Gastroesophageal sphincter (tissue), 3 donors: Measurements from ENCODE around the gene MFSD6.
"Not testable (repeated sequence)": the region's sequence is repeated elsewhere in the genome, so short reads cannot be mapped to it uniquely, and the experiment has no call there.

Experiments
- CTCF ChIP-seq, 4 experiments: fragments of 200-600 bp in 2 of 4; fragments of 450-650 bp in 2 of 4; sonication (generic) in 1 of 4; IDR thresholded peaks; one replicate each; pipeline ENCODE4 v1.5.1; 2017 to 2019; ENCODE audit warnings: antibody characterized with exemption in 4 of 4, mild to moderate bottlenecking in 2 of 4, moderate library complexity in 2 of 4
- POLR2AphosphoS5 ChIP-seq: sonication (generic); formaldehyde crosslinking; IDR thresholded peaks from one replicate; pipeline ENCODE4 v1.6.1; 2017; ENCODE audit warnings: antibody characterized with exemption

DNA sequence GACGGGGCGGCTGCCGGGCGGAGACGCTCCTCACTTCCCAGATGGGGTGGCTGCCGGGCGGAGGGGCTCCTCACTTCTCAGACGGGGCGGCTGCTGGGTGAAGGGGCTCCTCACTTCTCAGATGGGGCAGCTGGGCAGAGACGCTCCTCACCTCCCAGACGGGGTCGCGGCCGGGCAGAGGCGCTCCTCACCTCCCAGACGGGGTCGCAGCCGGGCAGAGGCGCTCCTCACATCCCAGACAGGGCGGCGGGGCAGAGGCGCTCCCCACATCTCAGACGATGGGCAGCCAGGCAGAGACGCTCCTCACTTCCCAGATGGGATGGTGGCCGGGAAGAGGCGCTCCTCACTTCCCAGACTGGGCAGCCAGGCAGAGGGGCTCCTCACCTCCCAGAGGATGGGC is 22.7 kb downstream of the MFSD6 start:
- TF ChIP-seq CTCF (IDR thresholded peaks at IDR 0.05); POLR2AphosphoS5: not testable (repeated sequence)
